GM21423 (cell line): ENCODE results near the gene RNF217.
"Not testable (repeated sequence)": the region's sequence is repeated elsewhere in the genome, so short reads cannot be mapped to it uniquely, and the experiment has no call there.

ENCODE experiments used
- ATAC-seq: cut with Tn5 transposase; IDR thresholded peaks from one replicate; pipeline ENCODE4 v1.9.1; 2021; ENCODE audit warnings: mild to moderate bottlenecking, moderate library complexity; ENCODE audit not compliant: unreplicated experiment

The RNF217 gene

DNA sequence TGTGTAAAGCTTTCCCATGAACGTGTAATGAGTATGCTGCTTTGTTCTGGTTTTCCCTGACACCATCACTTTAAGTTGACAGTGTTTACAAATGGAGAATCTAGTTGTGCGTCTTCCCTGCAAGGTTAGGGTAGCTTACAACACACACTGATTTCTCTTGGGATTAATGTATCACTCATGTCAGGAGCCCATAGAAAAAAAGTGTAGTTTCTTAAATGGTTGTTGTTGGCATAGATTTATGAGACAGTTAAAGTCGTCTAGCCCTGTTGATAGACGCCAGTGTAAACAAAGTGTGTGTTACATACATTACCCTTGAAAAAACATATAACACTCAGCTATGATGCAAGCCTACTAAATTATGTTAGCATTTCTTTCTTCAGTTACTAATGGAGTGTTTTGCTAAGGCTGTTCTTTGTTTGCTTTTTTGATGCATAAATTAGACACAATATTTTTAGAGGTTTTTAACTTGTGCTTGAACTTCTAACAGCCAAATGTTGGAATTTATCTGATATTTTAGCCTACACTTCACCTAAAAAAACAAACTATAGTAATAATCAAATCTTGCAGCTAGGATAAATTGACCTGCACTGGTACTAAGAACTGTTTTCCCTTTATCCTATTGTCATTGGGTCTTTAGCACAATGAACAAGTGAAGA is 88.6 kb downstream of the RNF217 start:
- no peak for ATAC-seq

DNA sequence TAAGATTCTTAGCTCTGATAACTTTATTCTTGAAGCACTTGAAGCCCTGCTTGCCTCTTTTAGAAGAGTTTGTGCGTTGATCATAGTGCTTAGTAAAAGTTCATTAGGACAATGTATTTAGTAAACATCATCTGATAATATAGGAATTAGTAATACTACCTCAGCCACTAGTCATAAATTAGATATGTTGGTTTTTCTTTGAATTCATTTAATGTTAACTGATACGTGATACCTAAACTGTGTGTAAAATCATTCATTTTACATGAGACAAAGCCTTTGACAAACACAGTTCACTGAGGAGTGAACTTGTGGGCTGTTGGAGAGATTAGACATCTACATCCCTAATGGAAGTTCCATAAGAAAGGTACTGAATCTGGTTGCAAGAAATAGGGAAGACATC is 91.6 kb downstream of the RNF217 start:
- no peak for ATAC-seq

DNA sequence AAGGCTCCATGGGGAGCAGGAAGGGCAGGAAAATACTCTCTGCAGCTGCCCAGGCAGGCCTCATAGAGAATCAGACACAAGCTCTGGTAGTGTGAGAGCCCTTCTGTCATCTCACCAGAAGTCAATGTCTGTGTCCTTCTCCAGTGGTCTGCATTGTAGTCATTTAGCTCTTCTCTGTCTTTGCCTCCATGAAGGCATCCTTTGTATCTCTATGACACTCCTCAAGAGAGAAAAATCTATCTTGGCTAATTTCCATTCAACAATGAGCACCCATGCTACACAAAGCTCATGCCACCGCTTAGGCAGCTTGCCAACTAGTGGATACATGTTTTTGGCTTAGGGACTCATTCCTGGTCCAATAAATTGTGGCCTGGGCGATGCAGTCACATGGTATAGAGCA is 92.1 kb downstream of the RNF217 start:
- ATAC-seq: no peak

DNA sequence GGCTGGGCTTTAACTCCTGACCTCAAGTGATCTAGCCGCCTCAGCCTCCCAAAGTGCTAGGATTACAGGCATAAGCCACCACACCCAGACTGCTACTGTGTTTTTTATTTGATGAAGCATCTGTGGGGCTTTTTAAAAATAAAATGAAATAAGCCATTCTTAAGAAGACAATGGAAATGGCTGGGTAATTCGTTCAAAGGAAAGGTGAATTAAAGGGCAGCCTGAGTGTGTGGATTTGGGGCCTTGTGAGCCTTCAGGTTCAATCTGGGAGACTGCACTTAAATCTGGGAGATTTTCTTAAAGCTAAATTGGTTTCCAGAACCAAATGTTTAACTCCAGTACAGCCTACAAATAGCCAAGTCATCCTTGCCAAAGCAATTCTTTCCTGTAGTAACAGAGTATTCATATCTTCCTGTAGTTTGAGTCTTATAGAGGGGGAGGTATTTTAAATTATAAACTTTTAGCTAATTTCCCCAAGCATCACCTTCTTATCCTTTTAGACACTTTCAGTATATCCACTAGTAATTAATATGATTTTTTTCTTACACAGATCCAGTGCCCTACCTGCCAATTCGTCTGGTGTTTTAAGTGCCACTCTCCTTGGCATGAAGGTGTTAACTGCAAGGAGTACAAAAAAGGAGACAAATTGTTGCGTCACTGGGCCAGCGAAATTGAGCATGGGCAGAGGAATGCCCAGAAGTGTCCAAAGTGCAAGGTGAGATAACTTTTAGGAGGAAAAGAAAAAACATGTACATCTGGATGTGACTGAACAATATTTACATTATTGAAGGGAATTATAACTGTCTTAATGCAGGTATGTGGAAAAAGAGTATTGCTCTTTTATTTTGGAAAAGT is 95.4 kb downstream of the RNF217 start:
- no peak for ATAC-seq

DNA sequence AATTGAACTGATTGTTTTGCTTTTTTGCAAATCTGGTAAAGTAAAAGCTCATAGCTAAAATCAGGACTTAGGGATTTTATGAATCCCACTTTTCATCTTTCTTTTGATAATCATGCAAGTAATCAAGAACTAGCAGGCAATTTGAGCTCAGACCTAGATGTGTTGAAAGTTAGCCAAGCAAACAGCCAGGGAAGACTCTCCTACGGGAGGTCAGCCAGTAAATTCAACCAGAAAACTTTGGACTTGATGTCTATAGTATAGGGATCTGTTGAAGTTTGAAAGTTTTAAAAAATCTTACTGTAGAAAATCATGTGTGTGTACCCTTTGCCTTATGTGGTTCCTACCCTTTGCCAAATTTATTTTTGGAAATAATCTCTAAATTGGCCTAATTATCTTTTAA is 96.3 kb downstream of the RNF217 start:
- ATAC-seq: no peak

DNA sequence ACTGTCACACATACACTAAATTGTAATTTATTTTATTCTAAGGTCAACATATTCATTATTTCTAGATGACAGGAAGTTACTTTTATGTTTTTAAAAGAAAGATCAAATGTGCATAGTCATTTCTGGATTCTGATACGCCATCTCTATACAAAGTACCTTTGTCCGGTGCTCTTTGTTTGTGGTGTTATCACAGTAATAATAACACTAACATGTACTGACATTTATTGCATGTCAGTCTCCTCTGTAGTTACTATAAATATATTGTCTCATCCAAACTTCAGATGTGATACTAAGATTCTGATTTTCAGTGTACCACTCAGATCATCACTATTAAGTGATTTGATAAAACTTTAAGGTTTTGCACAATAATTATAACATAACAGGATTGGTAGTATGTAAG is 101.1 kb downstream of the RNF217 start:
- ATAC-seq: no peak

DNA sequence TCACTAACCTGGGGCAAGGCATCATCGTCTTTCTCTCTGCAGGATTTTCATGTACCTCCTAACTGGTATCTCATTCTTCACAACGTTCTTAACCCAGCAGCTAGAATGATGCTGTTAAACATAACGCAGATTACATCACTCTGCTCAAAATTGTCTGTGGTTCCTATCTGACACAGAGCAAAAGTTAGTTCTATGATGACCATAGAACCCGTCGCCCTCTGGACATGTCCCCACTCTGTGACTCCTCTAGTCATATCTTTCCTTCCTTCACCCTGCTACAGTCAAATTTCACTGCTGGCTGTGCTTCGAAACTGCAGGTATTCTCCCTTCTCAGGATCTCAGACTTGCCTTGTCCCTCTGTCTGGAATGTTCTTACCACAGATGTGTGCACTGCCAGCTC is 103.9 kb downstream of the RNF217 start:
- ATAC-seq: no peak

DNA sequence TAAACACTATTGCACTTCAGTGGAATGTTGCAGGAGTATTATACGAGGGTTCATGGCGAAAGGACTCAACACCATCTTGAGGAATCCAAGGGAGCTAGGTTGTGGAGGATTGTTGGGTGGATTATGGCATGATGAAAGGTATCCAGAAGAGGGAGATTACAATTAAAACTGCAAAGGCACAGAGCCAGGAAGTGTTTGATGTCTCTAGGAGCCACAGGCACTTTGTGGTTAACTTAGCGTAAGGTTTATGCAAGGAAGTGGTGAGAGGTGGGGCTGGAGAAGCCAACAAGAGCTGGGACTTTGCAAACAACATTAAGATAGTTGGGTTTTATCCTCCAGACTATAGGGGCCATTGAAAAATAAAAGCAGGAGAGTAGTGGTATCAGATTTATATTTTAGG is 104.7 kb downstream of the RNF217 start:
- no peak for ATAC-seq

DNA sequence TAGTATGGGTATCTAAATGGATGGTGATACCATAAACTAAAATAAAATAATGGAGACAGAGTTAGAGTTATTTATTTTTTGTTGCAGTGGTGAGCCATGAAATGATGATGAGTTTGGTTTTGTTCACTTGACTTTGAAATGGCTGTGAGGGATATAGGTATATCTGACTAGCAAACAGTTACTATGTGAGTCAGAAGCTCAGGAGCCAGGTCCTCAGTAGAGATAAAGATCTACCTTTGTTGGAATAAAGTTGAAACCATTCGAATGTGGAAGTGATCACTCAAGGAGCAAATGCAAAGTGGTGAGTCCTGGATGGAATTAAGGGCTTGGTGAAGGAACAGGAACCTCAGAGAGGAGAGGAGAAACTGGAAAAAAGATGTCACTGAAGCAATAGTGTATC is 105.3 kb downstream of the RNF217 start:
- ATAC-seq: no peak

DNA sequence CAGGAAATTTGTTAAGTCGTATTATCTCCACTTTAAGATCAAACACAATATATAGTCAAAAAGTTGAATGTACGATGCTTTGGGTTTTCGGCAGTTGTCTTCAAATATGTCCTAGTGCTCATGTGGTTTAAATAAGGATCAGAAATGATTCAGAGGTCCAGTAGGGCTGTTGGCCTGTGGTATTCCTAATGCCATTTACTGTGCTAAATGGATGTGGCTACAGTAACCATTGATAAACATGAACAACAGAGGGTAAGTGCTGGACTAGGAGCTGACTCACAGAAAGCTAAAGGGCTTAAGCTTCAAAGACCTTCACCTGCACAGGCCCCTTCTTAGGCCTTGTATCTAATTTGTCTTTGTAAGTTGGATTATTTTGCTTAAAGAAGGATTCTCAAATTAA is 110.8 kb downstream of the RNF217 start:
- ATAC-seq: no peak

DNA sequence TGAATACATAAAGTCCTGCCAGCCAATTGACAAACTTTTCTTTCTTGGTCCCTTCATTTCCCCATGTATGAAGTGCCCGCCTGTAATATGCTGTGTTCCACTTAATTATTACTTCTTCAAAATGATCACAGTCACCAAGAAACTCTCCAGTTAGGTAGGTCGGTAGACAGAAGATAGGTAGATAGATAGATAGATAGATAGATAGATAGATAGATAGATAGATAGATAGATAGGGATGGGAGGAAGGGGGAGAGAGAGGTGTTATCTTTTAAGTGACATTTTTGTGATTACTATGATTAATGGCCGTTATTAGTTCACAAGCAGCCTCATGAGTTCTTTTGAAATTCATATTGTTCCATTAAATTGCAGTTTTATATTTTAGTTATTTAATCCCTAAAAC is 111.9 kb downstream of the RNF217 start:
- ATAC-seq: no peak

DNA sequence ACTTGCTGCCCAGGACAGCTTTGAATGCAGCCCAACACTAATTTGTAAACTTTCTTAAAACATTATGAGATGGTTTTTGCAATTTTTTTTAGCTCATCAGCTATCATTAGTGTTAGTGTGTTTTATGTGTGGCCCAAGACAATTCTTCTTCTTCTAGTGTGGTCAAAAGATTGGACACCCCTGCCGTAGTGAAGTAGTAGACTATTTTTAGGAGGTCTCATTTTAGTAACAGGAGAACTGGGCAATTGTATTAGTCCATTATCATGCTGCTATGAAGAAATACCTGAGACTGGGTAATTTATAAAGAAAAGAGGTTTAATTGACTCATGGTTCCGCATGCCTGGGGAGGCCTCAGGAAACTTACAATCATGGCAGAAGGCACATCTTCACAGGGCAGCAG is 112.8 kb downstream of the RNF217 start:
- ATAC-seq: not testable (repeated sequence)

DNA sequence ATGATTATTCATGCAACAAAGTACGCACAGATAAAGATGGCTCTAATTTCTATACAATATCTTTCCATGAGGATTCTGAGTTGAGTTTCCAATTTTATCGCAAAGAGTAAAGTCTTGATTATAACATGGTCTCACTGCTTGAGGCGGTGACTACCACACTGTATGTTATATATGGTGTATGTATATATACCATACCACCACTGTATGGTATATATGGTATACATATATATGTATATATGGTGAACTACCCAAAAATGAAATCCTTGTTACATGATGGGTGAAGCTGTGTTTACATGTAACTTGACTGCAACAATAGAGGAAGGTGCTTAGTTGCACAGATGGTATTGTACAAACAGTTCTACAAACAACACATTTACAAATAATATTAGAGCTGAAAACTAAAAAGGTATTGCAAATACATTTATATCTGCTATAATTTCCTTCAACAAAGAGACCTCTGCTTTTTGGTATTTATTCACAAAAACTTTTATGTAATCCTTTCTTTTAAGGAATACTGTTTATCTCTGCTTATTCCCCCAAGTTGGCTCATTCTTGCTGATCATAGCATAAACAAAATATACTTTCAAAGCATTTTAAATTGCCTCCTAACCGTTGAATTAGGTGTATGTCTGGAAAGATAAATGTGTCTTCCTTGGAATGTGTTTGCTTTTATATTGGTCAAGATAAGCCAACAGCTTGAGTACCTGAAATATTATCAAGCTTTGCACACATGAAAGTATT is 113.7 kb downstream of the RNF217 start:
- no peak for ATAC-seq

DNA sequence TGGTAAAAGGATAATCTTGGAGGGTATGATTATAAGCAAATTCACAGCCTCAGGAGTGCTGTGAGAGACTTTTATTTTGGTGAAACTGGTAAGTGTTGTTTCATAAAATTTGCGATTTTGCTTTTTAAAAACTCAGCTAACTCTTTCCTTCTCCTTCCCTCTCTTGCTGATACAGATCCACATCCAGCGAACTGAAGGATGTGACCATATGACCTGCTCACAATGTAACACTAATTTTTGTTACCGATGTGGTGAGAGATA is 114.2 kb downstream of the RNF217 start:
- no peak for ATAC-seq

DNA sequence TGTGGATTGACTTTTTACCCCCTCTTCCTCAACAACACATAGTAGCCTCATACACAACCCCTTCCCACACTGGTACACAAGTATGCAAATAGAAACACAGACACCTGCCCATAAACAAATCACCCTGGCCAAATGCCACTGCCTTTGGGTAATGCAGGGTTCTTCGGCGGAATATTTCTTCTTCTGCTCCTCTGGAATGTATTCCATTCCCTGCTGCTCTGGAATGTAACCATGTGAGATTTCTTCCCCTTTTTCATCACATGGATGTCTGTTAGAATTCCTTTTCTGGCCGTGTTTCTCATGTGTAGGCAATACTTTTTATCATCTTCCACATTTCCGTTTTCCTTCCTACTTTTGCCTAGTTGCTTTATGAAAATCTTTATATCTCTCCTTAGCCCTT is 115.2 kb downstream of the RNF217 start:
- no peak for ATAC-seq

DNA sequence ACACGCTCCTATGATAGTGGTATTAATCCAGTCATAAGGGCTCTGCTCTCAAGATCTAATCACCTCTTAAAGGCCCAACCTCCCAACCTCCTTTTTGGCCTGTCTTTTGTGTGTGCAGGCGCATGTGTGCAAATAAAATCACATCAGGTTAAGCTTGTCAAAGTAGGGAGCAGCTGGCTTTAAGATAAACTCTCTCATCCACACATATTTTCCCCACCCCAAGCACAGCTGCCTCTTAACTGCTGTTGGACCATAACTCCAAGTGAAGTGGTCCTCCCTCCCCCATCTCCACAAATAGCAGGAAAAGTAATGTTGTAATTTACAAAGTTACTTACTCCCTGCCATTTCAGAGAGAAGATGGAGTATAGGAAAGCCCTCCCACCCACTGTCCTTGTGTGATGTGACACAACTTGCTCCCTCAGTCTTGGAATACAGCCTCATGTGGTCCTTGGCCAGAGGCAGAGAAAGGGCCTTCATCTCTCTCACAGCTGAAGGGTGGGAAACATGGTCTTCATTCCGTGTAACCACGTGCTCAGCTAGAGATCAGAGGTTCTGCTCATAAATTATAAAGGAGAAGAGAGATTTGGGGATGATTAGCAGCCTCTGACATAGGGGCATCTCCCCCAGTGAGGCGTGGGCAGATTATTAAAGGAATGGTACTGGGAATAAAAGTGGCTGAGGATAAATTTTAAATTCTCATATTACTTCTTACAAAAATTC is 116.5 kb downstream of the RNF217 start:
- ATAC-seq: no peak

DNA sequence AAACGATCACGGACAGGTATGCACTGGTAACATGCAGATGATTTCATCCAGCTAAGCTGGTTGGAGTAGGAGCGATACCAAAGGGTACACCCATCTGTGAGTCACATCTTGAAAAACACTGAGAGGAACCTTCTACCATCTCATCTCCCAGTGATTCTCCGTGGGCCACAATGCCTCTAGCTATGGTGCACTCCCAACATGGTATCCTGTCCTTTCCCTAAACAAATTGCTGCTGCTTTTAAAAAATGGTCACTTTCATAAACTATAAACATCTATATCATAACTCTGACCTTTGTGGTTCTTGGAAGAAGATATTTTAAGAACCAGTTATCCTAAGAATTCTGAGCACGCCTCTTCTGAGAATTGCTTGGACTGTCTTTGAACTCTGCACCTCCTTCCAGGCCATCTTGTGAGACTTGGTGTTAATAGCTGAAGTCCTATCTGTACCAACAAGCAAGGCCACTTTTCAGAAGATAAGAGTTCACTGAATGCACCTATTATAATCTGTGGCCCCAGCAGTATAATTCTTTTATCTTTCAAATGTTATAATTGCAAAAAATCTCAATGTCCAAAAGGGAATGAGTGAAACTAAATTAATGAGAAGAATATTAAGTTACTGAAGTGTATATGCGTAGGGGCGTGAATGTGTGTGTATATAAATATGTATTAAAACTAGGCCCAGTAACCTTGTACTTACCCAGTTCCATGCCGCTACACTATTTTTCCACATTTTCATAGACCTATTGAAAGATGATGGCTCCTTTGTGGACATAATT is 120.9 kb downstream of the RNF217 start:
- ATAC-seq: no peak

DNA sequence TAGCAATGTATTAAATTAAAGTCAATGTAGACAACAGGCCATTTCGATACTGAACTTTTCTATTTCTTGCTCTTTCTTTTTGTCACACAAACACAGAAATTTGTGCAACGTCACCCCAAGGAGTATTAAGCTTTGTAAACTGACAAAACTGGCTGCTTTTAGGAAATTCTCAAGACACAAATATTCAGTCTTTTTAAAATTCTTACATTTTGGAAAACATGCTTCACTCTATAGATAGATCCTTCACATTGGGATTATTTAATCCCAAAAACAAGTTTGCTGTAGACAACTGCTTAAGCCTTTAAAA is 121.4 kb downstream of the RNF217 start:
- no peak for ATAC-seq

DNA sequence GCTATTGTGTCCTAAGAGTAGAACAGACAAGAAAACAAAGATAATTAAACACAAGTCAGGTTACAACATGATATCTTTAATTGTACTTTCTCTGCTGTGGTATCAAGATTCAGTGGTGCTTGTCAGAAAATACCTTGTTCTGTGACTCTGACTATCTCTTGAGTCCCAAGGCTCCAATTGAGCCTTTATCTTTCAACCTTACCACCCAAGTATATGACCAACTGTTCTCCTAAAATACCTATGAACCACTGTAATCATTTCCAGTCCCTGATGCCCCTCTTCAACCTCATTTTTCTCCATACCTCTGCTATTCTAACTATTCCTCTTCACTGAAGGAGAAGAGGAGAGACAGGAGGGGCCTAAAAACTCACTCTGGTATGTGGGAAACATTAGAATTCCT is 124.5 kb downstream of the RNF217 start:
- ATAC-seq: no peak

DNA sequence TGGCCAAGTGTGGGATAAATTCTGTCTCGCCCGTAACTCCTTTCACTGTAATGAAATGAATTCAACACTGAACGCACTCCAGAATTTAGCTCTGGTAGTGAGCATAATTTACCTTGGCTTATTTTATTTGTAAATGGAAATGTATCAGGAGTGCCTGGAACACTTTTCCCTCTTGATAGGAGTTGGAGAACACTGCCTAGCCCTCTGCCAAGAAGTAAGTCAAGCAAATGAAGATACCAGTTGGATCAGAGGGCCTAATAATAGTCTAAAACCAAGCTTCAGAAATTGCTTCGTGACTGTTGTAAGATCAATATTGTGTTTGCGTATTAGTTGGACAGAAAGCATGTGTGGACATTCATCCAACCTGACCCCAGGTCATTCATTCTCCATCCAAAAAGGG is 126.7 kb downstream of the RNF217 start:
- no peak for ATAC-seq

DNA sequence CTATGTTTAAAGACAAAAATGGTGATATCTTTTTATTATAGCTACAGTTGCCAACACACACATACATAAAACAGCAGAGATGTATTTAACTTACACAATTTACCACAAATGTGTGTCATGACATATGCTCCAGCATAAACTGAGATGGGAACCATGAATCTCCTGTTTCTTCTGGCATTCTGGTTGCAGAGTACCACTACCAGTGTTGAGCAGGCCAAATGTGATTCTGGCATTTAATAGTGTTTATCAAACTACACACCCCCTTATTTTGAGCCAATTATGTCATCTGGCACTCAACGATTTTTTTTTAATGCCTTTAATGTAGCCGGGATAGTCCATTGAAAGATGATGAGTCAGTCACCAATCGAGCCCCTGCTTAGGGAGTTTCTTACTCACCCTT is 132.3 kb downstream of the RNF217 start:
- ATAC-seq: no peak
